ENCODE measurements around the gene ATP8B4.
A peak's percentile ranks its signal among the peaks of the same experiment; 100 is the strongest.

Gene ATP8B4

DNA sequence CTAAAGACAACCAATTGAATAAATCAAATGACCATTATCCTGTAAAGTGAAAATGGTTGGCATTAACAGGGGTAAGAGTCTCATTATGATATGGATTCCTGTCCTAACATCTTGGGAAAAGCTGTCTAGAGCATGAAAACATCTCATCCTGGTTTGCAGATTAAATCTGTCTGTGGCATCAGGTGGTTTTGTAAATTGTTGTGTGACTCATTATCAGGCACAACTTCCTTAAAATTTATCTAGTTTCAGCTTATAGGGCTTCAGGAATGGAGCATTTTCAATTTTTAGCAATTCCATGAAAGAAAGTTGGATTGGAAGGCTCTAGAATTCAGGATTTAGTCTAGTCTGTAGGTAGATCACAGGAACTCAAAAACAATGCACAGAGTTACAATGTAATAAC, 31.8 kb upstream of the ATP8B4 start:
- TF ChIP-seq TAF1 (IDR thresholded peaks at IDR 0.05; ENCODE audit: low read depth, low read length) (no peak), PAX5 (IDR thresholded peaks at IDR 0.05; ENCODE audit: insufficient read depth, low read length, severe bottlenecking) (no peak), POLR2AphosphoS5 (IDR thresholded peaks at IDR 0.05; ENCODE audit: low read depth, low read length) (no peak), POLR2A (IDR thresholded peaks at IDR 0.05; ENCODE audit: low read depth, low read length) (no peak), POU2F2 (IDR thresholded peaks at IDR 0.05; ENCODE audit: low read depth, low read length) (no peak), SPI1 (IDR thresholded peaks at IDR 0.05; ENCODE audit: low read depth, low read length) (no peak)
- DNase-seq (ENCODE audit: insufficient read length, low spot score) (no peak), FAIRE-seq (no peak)

DNA sequence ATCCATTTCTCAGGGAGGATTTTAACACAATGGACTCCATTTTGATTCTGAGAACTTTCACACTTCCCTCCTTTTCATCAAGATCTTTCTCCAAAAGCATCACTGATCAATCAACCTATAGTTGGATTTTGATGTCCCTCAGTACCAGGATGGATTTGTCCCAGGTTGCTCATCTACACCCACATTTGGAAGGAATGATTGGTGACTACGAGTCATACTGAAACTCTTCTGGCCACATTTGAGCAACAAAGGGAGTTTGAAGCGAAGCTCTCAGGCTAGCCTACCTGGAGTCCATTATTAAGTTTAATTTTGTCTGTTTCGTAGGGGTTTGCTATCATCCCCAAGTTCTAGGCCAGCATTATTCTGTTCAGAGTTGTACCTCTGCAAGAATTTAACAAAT, 31.3 kb upstream of the ATP8B4 start:
- DNase-seq (ENCODE audit: insufficient read length, low spot score) (no peak), FAIRE-seq (no peak)
- no peak for TF ChIP-seq TAF1 (IDR thresholded peaks at IDR 0.05; ENCODE audit: low read depth, low read length)
- no peak for TF ChIP-seq POLR2AphosphoS5 (IDR thresholded peaks at IDR 0.05; ENCODE audit: low read depth, low read length)
- TF ChIP-seq SPI1 (IDR thresholded peaks at IDR 0.05; ENCODE audit: low read depth, low read length) = no peak
- TF ChIP-seq PAX5 (IDR thresholded peaks at IDR 0.05; ENCODE audit: insufficient read depth, low read length, severe bottlenecking) = no peak
- TF ChIP-seq POLR2A (IDR thresholded peaks at IDR 0.05; ENCODE audit: low read depth, low read length) = no peak
- TF ChIP-seq POU2F2 (IDR thresholded peaks at IDR 0.05; ENCODE audit: low read depth, low read length) = no peak

DNA sequence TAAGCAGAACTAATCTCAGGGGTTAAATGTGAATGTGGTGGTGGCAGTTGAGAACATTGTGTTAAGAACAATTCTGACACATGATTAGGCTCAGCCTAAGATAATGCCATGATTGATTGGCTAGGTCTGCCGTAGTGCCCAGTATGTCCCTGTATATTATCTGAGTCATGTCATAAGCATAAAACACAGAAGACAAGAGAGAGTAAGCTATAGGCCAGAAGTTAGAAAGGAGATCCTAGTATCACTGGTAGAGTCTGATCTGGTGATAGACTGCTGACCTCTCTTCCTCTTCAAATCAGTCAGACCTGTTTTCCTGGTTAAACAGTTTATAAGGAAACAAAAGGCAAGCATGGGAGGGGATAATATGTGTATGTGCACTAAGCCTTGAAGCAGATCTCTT, 30.1 kb upstream of the ATP8B4 start:
- no peak for DNase-seq (ENCODE audit: insufficient read length, low spot score)
- TF ChIP-seq PAX5 (IDR thresholded peaks at IDR 0.05; ENCODE audit: insufficient read depth, low read length, severe bottlenecking) (no peak), POLR2AphosphoS5 (IDR thresholded peaks at IDR 0.05; ENCODE audit: low read depth, low read length) (no peak), POLR2A (IDR thresholded peaks at IDR 0.05; ENCODE audit: low read depth, low read length) (no peak), POU2F2 (IDR thresholded peaks at IDR 0.05; ENCODE audit: low read depth, low read length) (no peak), TAF1 (IDR thresholded peaks at IDR 0.05; ENCODE audit: low read depth, low read length) (no peak), SPI1 (IDR thresholded peaks at IDR 0.05; ENCODE audit: low read depth, low read length) (no peak)
- no peak for FAIRE-seq

DNA sequence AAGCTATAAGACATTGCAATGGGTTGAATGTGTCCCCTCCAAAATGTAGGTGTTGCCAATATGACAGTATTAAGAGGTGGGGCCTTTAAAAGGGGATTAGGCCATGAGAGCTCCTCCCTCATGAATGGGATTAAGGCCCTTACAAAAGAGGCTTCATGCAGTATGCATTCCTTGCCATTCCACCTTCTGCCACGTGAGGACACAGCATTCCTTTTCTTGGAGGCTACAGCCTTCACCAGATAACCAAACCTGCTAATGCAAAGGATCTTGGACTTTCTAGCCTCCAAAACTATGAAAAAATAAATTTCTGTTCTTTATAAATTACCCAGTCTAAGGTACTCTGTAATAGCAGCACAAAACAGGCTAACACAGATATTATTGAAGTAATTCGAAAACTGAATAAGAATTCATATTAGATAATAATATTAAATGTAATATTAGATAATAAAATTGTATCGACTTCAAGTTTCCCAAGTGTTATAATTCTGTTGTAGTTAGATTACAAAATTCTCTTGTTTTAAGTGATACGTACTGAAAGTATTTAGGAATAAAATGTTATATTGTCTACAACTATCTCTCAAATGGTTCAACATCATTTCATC, 29.4 kb upstream of the ATP8B4 start:
- FAIRE-seq (no peak), DNase-seq (ENCODE audit: insufficient read length, low spot score) (no peak)
- no peak for TF ChIP-seq POU2F2 (IDR thresholded peaks at IDR 0.05; ENCODE audit: low read depth, low read length)
- TF ChIP-seq SPI1 (IDR thresholded peaks at IDR 0.05; ENCODE audit: low read depth, low read length) = no peak
- TF ChIP-seq PAX5 (IDR thresholded peaks at IDR 0.05; ENCODE audit: insufficient read depth, low read length, severe bottlenecking) = no peak
- no peak for TF ChIP-seq POLR2AphosphoS5 (IDR thresholded peaks at IDR 0.05; ENCODE audit: low read depth, low read length)
- no peak for TF ChIP-seq POLR2A (IDR thresholded peaks at IDR 0.05; ENCODE audit: low read depth, low read length)
- no peak for TF ChIP-seq TAF1 (IDR thresholded peaks at IDR 0.05; ENCODE audit: low read depth, low read length)

DNA sequence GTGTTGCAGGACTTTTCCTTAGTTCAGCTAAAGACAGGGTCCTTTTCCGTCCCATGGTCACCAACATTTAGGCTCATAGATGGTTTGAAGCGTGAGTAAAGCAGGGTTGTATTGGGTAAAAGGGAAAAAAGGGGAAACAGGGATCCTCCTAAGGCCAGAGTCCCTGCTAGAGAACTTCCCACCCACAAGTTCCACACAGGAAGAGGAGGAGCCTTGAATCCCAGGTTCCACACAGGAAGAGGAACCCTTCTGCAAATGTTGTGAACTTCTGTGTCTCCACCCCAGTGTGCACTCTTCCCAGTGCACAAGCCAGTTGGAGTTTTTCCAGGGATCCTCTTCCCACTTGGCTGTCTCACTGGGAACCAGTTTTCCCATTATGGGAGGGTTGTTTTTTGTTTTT, 27.6 kb upstream of the ATP8B4 start:
- DNase-seq (ENCODE audit: insufficient read length, low spot score) (no peak), FAIRE-seq (no peak)
- no peak for TF ChIP-seq TAF1 (IDR thresholded peaks at IDR 0.05; ENCODE audit: low read depth, low read length)
- no peak for TF ChIP-seq PAX5 (IDR thresholded peaks at IDR 0.05; ENCODE audit: insufficient read depth, low read length, severe bottlenecking)
- TF ChIP-seq POLR2AphosphoS5 (IDR thresholded peaks at IDR 0.05; ENCODE audit: low read depth, low read length) = no peak

DNA sequence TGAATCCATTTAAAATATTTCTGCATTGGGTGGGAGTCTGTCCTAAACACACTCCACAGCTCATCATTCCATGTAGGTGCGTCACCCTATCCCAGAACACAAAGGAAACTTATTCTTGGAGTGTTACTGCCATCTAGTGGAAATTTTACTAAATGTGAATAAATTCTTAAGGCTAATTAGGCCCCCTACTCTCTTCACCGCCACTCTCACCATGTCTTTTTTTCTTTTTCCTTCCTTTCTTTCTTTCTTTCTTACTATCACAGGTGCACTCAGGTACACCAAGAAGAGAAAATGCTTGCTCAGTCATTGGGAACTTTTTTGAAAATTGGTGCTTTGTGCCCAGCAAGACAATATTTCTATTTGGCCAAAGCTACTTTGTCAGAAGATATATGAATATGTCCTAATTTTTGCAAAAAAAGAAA, 26.4 kb upstream of the ATP8B4 start:
- no peak for DNase-seq (ENCODE audit: insufficient read length, low spot score)
- no peak for FAIRE-seq

DNA sequence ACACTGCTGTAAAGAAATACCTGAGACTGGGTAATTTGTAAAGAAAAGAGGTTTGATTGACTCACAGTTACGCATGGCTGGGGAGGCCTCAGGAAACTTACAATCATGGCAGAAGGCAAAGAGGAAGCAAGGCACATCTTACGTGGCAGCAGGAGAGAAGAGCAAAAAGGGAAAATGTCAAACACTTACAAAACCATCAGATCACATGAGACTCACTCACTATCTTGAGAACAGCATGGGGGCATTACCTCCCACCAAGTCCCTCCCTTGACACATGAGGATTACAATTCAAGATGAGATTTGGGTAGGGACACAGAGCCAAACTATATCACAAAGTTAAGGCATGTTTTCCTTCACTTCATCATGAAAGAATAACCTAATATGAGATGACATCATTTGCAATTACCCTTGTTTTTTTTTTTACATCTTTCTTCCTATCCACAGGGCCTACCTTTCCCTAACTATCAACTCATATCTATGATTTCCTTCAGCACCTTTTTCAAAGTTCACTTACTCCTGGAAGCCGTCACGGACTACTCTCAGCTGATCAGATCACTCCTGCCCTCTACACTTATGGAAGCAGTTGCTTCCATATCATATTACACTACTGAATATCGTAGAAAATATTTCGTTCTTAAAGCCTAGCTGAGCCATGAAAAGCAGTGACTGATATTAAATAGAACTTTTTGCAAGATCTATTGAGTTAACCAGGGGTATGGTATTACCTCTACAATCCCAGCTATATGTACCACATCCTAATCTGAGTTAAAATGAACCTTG, 25.5 kb upstream of the ATP8B4 start:
- no peak for TF ChIP-seq TAF1 (IDR thresholded peaks at IDR 0.05; ENCODE audit: low read depth, low read length)
- no peak for TF ChIP-seq SPI1 (IDR thresholded peaks at IDR 0.05; ENCODE audit: low read depth, low read length)
- no peak for TF ChIP-seq POLR2A (IDR thresholded peaks at IDR 0.05; ENCODE audit: low read depth, low read length)
- no peak for TF ChIP-seq POU2F2 (IDR thresholded peaks at IDR 0.05; ENCODE audit: low read depth, low read length)
- no peak for TF ChIP-seq POLR2AphosphoS5 (IDR thresholded peaks at IDR 0.05; ENCODE audit: low read depth, low read length)
- no peak for TF ChIP-seq PAX5 (IDR thresholded peaks at IDR 0.05; ENCODE audit: insufficient read depth, low read length, severe bottlenecking)
- no peak for FAIRE-seq
- no peak for DNase-seq (ENCODE audit: insufficient read length, low spot score)

More for the DNA sequence above, 26.4 kb upstream of the ATP8B4 start:
- no peak for TF ChIP-seq TAF1 (IDR thresholded peaks at IDR 0.05; ENCODE audit: low read depth, low read length)
- no peak for TF ChIP-seq PAX5 (IDR thresholded peaks at IDR 0.05; ENCODE audit: insufficient read depth, low read length, severe bottlenecking)
- no peak for TF ChIP-seq POLR2AphosphoS5 (IDR thresholded peaks at IDR 0.05; ENCODE audit: low read depth, low read length)
- no peak for TF ChIP-seq SPI1 (IDR thresholded peaks at IDR 0.05; ENCODE audit: low read depth, low read length)
- no peak for TF ChIP-seq POU2F2 (IDR thresholded peaks at IDR 0.05; ENCODE audit: low read depth, low read length)
- TF ChIP-seq POLR2A (IDR thresholded peaks at IDR 0.05; ENCODE audit: low read depth, low read length) = no peak

DNA sequence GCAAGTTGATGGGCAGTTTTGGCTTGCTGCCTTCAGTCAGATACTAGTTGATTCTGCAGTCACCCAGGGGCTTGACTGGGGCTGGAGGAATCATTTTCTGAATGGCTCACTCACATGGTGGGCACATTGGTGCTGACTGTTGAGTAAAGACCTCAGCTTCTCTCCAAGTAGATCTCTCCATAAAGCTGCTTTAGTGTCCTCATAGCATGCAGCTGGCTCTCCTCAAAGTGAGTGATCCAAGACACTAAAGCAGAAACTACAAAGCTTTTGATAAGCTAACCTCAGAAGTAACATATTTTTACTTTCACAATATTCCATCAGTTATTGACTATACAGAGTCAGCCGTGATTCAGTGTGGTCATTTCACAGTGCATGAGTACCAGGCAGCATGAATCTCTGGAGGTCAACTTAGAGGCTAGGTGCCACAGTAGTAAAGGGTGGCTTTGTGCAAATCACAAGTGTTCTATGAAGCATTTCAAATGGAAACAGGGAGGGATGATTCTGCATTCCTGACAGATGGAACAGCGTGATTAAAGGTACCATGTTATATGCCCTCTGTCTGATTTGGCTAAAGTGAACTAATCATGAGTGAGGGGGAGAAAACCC, 24.3 kb upstream of the ATP8B4 start:
- DNase-seq (ENCODE audit: insufficient read length, low spot score) = no peak
- no peak for FAIRE-seq
- TF ChIP-seq POLR2A (IDR thresholded peaks at IDR 0.05; ENCODE audit: low read depth, low read length) (no peak), TAF1 (IDR thresholded peaks at IDR 0.05; ENCODE audit: low read depth, low read length) (no peak), POU2F2 (IDR thresholded peaks at IDR 0.05; ENCODE audit: low read depth, low read length) (no peak), POLR2AphosphoS5 (IDR thresholded peaks at IDR 0.05; ENCODE audit: low read depth, low read length) (no peak)

DNA sequence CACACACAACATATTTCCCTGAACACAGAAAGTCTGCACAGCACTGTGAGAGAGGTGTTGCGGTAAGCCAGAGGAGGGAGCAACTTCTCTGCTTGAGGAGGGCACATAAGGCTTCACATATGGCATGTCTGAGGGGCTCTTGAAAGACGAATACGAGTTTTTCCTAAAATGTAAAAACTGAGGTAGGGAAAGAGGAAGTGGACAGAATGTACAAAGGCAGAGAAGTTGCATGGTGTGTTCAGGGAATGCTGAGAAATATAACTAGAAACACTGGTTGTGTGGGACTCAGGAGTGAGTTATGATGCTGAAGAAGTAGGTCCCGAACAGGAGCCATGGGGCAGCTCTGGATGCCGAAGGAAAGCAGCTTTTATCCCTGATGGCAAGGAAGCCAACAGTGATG, 22.8 kb upstream of the ATP8B4 start:
- TF ChIP-seq POLR2AphosphoS5 (IDR thresholded peaks at IDR 0.05; ENCODE audit: low read depth, low read length) = no peak
- peak; percentile 57 for TF ChIP-seq SPI1 (IDR thresholded peaks at IDR 0.05; ENCODE audit: low read depth, low read length)
- TF ChIP-seq POLR2A (IDR thresholded peaks at IDR 0.05; ENCODE audit: low read depth, low read length) = no peak
- TF ChIP-seq TAF1 (IDR thresholded peaks at IDR 0.05; ENCODE audit: low read depth, low read length) = no peak
- no peak for TF ChIP-seq PAX5 (IDR thresholded peaks at IDR 0.05; ENCODE audit: insufficient read depth, low read length, severe bottlenecking)
- no peak for TF ChIP-seq POU2F2 (IDR thresholded peaks at IDR 0.05; ENCODE audit: low read depth, low read length)
- DNase-seq (ENCODE audit: insufficient read length, low spot score) (no peak), FAIRE-seq (no peak)
